GM12891 (cell line): ENCODE measurements around the gene CDYL2.
A peak's percentile ranks its signal among the peaks of the same experiment; 100 is the strongest.

ENCODE experiments used
- DNase-seq: peaks from one replicate; pipeline ENCODE4 v3.0.0; 2011; ENCODE audit warnings: low spot score; ENCODE audit not compliant: insufficient read length
- FAIRE-seq: peaks from 2 replicates; lab custom pipeline; 2011; peaks lifted over from hg19 to GRCh38; lab: Jason Lieb, UNC
- PAX5 ChIP-seq: IDR thresholded peaks from 2 replicates; pipeline ENCODE4 v1.6.1; 2011; ENCODE audit warnings: low read length, moderate library complexity, mild to moderate bottlenecking; ENCODE audit not compliant: insufficient read depth, severe bottlenecking
- POLR2A ChIP-seq: IDR thresholded peaks from 2 replicates; pipeline ENCODE4 v1.6.1; 2011; ENCODE audit warnings: low read depth, low read length, control low read depth
- POLR2AphosphoS5 ChIP-seq: IDR thresholded peaks from 2 replicates; pipeline ENCODE4 v1.6.1; 2011; ENCODE audit warnings: low read depth, low read length, control low read depth
- POU2F2 ChIP-seq: IDR thresholded peaks from 2 replicates; pipeline ENCODE4 v1.6.1; 2011; ENCODE audit warnings: low read depth, mild to moderate bottlenecking, control low read depth, low read length, moderate library complexity
- SPI1 ChIP-seq: IDR thresholded peaks from 2 replicates; pipeline ENCODE4 v1.6.1; 2011; ENCODE audit warnings: low read depth, low read length, control low read depth
- TAF1 ChIP-seq: IDR thresholded peaks from 2 replicates; pipeline ENCODE4 v1.6.1; 2011; ENCODE audit warnings: low read depth, low read length, control low read depth

The CDYL2 gene

DNA sequence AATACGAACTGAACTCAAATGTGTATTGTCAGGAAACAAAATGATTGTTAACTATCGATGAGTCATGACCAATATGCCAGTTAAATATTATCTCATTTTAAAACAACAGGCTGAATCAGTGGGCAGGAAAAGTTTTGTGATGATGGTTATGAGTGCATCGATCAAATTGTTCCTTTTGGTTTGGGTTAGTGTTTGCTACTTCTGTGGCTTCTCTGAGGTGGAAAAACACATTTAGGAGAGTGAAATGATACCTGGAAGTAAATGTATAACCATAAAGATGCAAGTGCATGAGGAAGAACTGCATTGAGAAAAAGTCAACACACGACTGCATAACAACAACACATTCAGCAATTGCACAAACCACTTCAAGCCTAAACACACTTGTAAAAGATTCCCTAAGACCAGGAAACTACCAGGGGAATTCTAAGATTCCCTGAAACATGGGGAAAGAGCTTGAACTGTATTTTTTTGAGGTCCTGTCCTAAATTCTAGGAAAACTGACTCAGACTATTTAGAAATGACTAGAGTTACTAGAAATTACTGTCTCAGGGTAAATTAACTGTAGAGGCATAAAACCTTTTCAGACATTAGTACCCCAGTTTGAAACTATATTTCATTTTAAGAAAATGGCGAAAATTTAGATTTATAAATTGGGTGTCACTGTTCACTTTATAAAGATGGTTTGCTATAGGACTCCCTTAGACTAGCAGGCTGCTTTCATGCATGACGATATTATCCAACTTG, 44.8 kb downstream of the CDYL2 start:
- FAIRE-seq (peak; percentile 31), DNase-seq (no peak)
- TF ChIP-seq POLR2AphosphoS5, result no peak
- TF ChIP-seq SPI1, result no peak
- no peak for TF ChIP-seq PAX5
- TF ChIP-seq POU2F2, result no peak
- TF ChIP-seq TAF1, result no peak
- no peak for TF ChIP-seq POLR2A

GRCh38 chr16:80754476-80754875, 49.9 kb downstream of the CDYL2 start:
- FAIRE-seq (no peak), DNase-seq (no peak)
- TF ChIP-seq SPI1 (no peak), POU2F2 (no peak), TAF1 (no peak), POLR2AphosphoS5 (no peak), POLR2A (no peak), PAX5 (no peak)

GRCh38 chr16:80752541-80752940, 51.9 kb downstream of the CDYL2 start:
- TF ChIP-seq POLR2A, result no peak
- no peak for TF ChIP-seq TAF1
- TF ChIP-seq PAX5, result no peak
- TF ChIP-seq SPI1, result no peak
- no peak for TF ChIP-seq POU2F2
- TF ChIP-seq POLR2AphosphoS5, result no peak
- no peak for FAIRE-seq
- DNase-seq, result no peak

- no peak for DNase-seq
- FAIRE-seq, result no peak
- TF ChIP-seq POLR2AphosphoS5 (no peak), SPI1 (no peak), POLR2A (no peak), POU2F2 (no peak), TAF1 (no peak), PAX5 (no peak)
Measured at GRCh38 chr16:80751167-80751566, 53.2 kb downstream of the CDYL2 start.

- FAIRE-seq, result no peak
- TF ChIP-seq SPI1 (no peak), POLR2A (no peak), POU2F2 (no peak), TAF1 (no peak), PAX5 (no peak), POLR2AphosphoS5 (no peak)
- DNase-seq, result no peak
Measured at GRCh38 chr16:80746231-80746630, 58.2 kb downstream of the CDYL2 start.

- TF ChIP-seq POLR2A, result no peak
- TF ChIP-seq TAF1, result no peak
- no peak for TF ChIP-seq POU2F2
- no peak for TF ChIP-seq SPI1
- FAIRE-seq (no peak), DNase-seq (no peak)
Measured at GRCh38 chr16:80744856-80745255, 59.5 kb downstream of the CDYL2 start.

DNA sequence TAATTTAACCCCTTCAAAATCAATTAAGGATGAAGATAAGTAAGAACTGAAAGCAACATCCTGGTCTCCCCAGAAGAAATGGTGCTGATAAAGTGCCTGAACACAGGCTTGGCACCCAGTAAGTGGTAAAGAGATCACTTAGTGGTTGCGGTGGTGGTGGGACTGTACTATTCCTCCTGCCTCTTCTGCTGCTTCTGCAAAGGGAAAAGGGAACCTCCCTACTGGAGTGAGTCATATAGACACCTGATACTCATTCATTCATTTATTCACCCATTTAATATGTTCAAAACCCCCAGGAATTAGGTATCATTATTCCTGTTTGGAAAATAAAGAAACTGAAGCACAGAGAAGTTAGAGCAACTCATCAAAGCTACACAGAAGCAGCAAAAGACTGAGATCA, 60.6 kb downstream of the CDYL2 start:
- TF ChIP-seq POU2F2 (no peak), TAF1 (no peak), SPI1 (no peak), PAX5 (no peak), POLR2AphosphoS5 (no peak), POLR2A (no peak)
- FAIRE-seq (no peak), DNase-seq (no peak)

DNA sequence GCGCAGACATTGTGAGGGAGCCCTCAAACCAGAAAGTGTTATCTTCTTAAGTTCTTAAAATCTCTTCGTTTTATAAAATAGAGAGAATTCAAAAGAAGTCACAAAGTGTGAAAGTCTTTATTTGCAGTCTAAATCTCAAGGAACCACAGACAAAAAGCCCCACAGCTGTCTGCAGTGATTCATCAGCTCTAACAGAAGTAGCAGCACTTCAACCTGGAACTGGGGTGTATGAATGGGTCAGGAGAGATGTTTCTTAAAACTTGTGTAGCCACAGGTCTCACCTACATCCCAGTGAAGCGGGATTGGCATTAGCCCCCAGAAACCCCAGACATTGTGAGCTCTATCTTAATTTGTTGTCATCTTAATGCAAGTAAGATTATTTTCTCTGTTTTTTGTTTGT, 61.1 kb downstream of the CDYL2 start:
- no peak for DNase-seq
- TF ChIP-seq POLR2A, result no peak
- TF ChIP-seq PAX5, result no peak
- TF ChIP-seq TAF1, result no peak
- TF ChIP-seq POU2F2, result no peak
- no peak for TF ChIP-seq POLR2AphosphoS5
- no peak for TF ChIP-seq SPI1
- FAIRE-seq, result no peak

- no peak for FAIRE-seq
- no peak for TF ChIP-seq TAF1
- TF ChIP-seq SPI1, result no peak
- TF ChIP-seq PAX5, result no peak
- DNase-seq, result no peak
Measured at GRCh38 chr16:80742331-80742730, 62.1 kb downstream of the CDYL2 start.

- DNase-seq (no peak), FAIRE-seq (no peak)
- no peak for TF ChIP-seq POLR2A
- no peak for TF ChIP-seq TAF1
Measured at GRCh38 chr16:80741724-80742123, 62.7 kb downstream of the CDYL2 start.

DNA sequence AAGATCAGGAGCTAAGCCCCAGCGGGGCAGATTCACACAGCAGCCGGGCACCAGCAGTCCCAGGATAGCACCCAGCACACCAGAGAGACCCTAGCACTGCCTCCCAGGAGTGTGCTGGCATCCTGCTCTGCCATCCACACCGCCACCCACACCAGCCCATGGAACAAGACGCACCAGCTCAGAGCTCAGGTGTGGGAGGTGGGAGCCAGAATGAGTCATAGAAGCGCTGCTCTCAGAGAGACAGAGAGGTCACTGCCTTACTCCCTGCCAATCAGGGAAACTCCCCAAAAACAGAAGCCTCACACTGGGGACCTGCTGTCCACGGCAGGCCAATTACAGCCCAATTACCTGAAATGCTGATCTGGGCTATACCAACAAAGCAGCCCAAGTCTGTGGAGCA, 64.9 kb downstream of the CDYL2 start:
- FAIRE-seq (no peak), DNase-seq (no peak)
- TF ChIP-seq POLR2A, result no peak
- TF ChIP-seq POLR2AphosphoS5, result no peak
